ENCODE measurements around the gene C19orf67.

DNA sequence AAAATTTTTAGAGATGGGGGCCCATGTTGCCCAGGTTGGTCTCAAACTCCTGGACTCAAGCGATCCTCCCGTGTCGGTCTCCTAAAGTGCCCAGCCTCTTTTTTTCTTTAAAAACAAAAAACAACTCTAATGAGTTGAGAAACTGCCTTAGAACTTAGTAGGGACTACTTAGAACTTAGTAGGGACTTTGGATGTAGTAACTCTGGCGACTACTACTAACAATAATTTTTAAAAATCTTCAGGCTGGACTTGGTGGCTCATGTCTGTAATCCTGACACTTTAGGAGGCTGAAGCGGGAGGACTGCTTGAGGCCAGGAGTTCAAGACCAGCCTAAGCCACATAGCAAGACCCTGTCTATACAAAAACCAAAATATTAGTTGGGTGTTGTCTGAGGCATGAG, 515 bp upstream of the C19orf67 start:
- TF ChIP-seq, protein P1, sequence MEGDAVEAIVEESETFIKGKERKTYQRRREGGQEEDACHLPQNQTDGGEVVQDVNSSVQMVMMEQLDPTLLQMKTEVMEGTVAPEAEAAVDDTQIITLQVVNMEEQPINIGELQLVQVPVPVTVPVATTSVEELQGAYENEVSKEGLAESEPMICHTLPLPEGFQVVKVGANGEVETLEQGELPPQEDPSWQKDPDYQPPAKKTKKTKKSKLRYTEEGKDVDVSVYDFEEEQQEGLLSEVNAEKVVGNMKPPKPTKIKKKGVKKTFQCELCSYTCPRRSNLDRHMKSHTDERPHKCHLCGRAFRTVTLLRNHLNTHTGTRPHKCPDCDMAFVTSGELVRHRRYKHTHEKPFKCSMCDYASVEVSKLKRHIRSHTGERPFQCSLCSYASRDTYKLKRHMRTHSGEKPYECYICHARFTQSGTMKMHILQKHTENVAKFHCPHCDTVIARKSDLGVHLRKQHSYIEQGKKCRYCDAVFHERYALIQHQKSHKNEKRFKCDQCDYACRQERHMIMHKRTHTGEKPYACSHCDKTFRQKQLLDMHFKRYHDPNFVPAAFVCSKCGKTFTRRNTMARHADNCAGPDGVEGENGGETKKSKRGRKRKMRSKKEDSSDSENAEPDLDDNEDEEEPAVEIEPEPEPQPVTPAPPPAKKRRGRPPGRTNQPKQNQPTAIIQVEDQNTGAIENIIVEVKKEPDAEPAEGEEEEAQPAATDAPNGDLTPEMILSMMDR (conservative IDR thresholded peaks at IDR 0.05; ENCODE audit: low read depth, low read length), result no peak
- TF ChIP-seq EZH2 (IDR thresholded peaks at IDR 0.05; ENCODE audit: low read length, unreplicated experiment), result no peak
